OCI-LY7 (cell line): ENCODE measurements around the gene VTI1A. TPM values are rescaled to one million over a fixed set of nuclear protein-coding genes. Genes with fewer than 3 reads are reported as not detected.

Experiments used
- BruUV-seq: library from RNA; stranded (reverse); fragments of 400-500 nt; replicated peaks from 2 replicates; lab custom pipeline; 2021; lab: Mats Ljungman, UMichigan
- CTCF ChIA-PET: fragments of 300-600 bp; sonication (Branson Sonifier 250); formaldehyde crosslinking; loops from one replicate; lab custom pipeline; 2022; ENCODE audit warnings: antibody characterized with exemption; ENCODE audit not compliant: unreplicated experiment; lab: Charles Lee
- POLR2A ChIA-PET: fragments of 300-600 bp; sonication (Branson Sonifier 250); formaldehyde crosslinking; loops from one replicate; lab custom pipeline; 2022; ENCODE audit warnings: antibody characterized with exemption; lab: Charles Lee
- DNase-seq: peaks from one replicate; pipeline ENCODE4 v3.0.0-alpha.2; 2015; ENCODE audit warnings: low spot score
- H2AFZ ChIP-seq: fragments of 200-600 bp; sonication (generic), shearing (Covaris generic); 2 replicates; pipeline ENCODE4 v1.6.1; 2014; ENCODE audit warnings: mild to moderate bottlenecking, antibody characterized with exemption, low read length, moderate library complexity
- H3K27ac ChIP-seq: fragments of 200-600 bp; sonication (generic); 2 replicates; pipeline ENCODE4 v1.5.1; 2014; ENCODE audit warnings: mixed run types, low read depth, mild to moderate bottlenecking, moderate library complexity, low read length, inconsistent platforms; ENCODE audit not compliant: poor library complexity, severe bottlenecking
- H3K36me3 ChIP-seq: fragments of 200-600 bp; sonication (generic); 2 replicates; pipeline ENCODE4 v1.6.1; 2014; ENCODE audit warnings: mild to moderate bottlenecking, antibody characterized with exemption, low read length, moderate library complexity, mixed read lengths; ENCODE audit not compliant: insufficient read depth
- H3K4me1 ChIP-seq: fragments of 200-600 bp; sonication (generic); 2 replicates; pipeline ENCODE4 v1.5.1; 2014; ENCODE audit warnings: mild to moderate bottlenecking, low read length; ENCODE audit not compliant: insufficient read depth, poor library complexity, severe bottlenecking
- H3K4me2 ChIP-seq: fragments of 200-600 bp; sonication (generic); 2 replicates; pipeline ENCODE4 v1.6.1; 2014; ENCODE audit warnings: mild to moderate bottlenecking, low read length
- H3K4me3 ChIP-seq: fragments of 200-600 bp; sonication (generic); 2 replicates; pipeline ENCODE4 v1.5.1; 2014; ENCODE audit warnings: mild to moderate bottlenecking, low read depth, low read length; ENCODE audit not compliant: poor library complexity, severe bottlenecking
- H3K79me2 ChIP-seq: fragments of 200-600 bp; sonication (generic); 2 replicates; pipeline ENCODE4 v1.6.1; 2016; ENCODE audit warnings: low read depth, mild to moderate bottlenecking, low read length, moderate library complexity, mixed read lengths; ENCODE audit not compliant: insufficient read depth
- H3K9me2 ChIP-seq: fragments of 200-600 bp; sonication (generic); 2 replicates; pipeline ENCODE4 v1.6.1; 2016; ENCODE audit warnings: mild to moderate bottlenecking, low read length, mixed read lengths; ENCODE audit not compliant: insufficient read depth
- H3K9me3 ChIP-seq: fragments of 200-600 bp; sonication (generic); 2 replicates; pipeline ENCODE4 v1.6.1; 2014; ENCODE audit warnings: mild to moderate bottlenecking, mixed run types, low read length, mixed read lengths
- H4K20me1 ChIP-seq: fragments of 200-600 bp; sonication (generic); 2 replicates; pipeline ENCODE4 v1.6.1; 2014; ENCODE audit warnings: mild to moderate bottlenecking, antibody characterized with exemption, low read length, moderate library complexity, mixed read lengths; ENCODE audit not compliant: insufficient read depth
- CTCF ChIP-seq: fragments of 200-600 bp; sonication (generic); conservative IDR thresholded peaks from 2 replicates; pipeline ENCODE4 v1.5.1; 2014; ENCODE audit warnings: mild to moderate bottlenecking, antibody characterized with exemption, low read length, moderate library complexity, mixed read lengths
- EZH2phosphoT487 ChIP-seq: fragments of 200-600 bp; sonication (generic); IDR thresholded peaks from 2 replicates; pipeline ENCODE4 v1.6.1; 2018; ENCODE audit warnings: low read depth, borderline replicate concordance, mild to moderate bottlenecking, mixed run types, antibody characterized with exemption, low read length, moderate library complexity, mixed read lengths
- intact Hi-C: fragments of 100-400 bp; cut with micrococcal nuclease; formaldehyde crosslinking; loops from one replicate; pipeline ENCODE4 v1.10.0; 2022; ENCODE audit not compliant: unreplicated experiment
- total RNA-seq, 2 experiments: library from RNA; depleted of rRNA in 1 of 2; stranded (reverse); fragments of >200 nt in 1 of 2; shearing (Covaris generic) in 1 of 2; gene quantifications; 2 replicates each; pipeline ENCODE4 v1.2.3, GENCODE V29; 2014 to 2022

Gene VTI1A
- total RNA-seq, 2 experiments from 2014 or later: 39.4 to 45.2 TPM

DNA sequence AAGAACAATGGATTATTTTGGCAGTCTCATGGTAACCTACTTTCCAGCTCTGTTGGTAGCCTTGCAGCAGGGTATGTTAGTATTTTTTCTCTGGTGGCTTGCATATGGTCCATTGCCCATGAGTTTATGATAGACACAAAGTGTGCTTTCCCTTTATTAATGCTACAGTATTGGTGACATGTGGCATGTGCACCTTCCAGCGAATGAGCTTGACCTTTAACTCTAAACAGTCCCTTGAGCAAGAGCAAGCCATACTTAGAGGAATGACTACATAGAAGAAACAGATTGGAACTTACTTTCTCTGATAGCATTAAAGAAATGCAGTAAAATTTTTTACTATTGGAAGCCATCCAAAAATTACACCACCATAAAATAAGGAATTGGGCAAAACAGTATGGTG lies 73.9 kb downstream of the VTI1A start:
- intact Hi-C loops: loop anchor here (5.0 kb wide), 1 partner anchor 411 kb away; no protein-coding TSS in a partner anchor
- Histone ChIP-seq H2AFZ (no peak overlapping the region), H3K4me3 (no peak overlapping the region), H3K27ac (no peak overlapping the region), H3K4me2 (no peak overlapping the region), H3K9me3 (no peaks in the 10 kb centered on the region), H3K79me2 (no peaks in the 10 kb centered on the region), H3K4me1 (no peaks in the 10 kb centered on the region), H4K20me1 (no peaks in the 10 kb centered on the region), H3K9me2 (no peaks in the 10 kb centered on the region), H3K36me3 (no peaks in the 10 kb centered on the region)
- DNase-seq: no peak
- TF ChIP-seq CTCF: no peak
- TF ChIP-seq EZH2phosphoT487: no peak
- CTCF ChIA-PET: no interaction called here
- BruUV-seq: no TSS peak
- POLR2A ChIA-PET: interaction anchor here (0.6 kb wide), 2 partner anchors 955 to 1916 kb away, joined by 3 to 4 read pairs; no protein-coding TSS in a partner anchor

GRCh38 chr10:112524641-112525040 lies 77.6 kb downstream of the VTI1A start:
- POLR2A ChIA-PET: interaction anchor here (0.6 kb wide), 1 partner anchor 27 kb away, joined by 3 read pairs; no protein-coding TSS in a partner anchor
- TF ChIP-seq CTCF (no peak), EZH2phosphoT487 (no peak)
- no TSS peak for BruUV-seq
- Histone ChIP-seq H3K4me2 (no peak overlapping the region), H3K36me3 (no peaks in the 10 kb centered on the region), H3K9me3 (no peaks in the 10 kb centered on the region), H3K4me3 (no peak overlapping the region), H4K20me1 (no peaks in the 10 kb centered on the region), H3K79me2 (no peaks in the 10 kb centered on the region), H2AFZ (no peak overlapping the region), H3K27ac (no peak overlapping the region), H3K9me2 (no peaks in the 10 kb centered on the region), H3K4me1 (no peaks in the 10 kb centered on the region)
- DNase-seq: no peak
- CTCF ChIA-PET: no interaction called here
- intact Hi-C loops: loop anchor here (5.0 kb wide), 1 partner anchor 408 kb away; no protein-coding TSS in a partner anchor

- no peaks in the 10 kb centered on the region for H3K79me2 ChIP-seq
- H3K4me3 ChIP-seq: no peak overlapping the region
- no peak overlapping the region for H3K4me2 ChIP-seq
- no peaks in the 10 kb centered on the region for H3K9me3 ChIP-seq
- no peak overlapping the region for H2AFZ ChIP-seq
- TF ChIP-seq EZH2phosphoT487 (no peak), CTCF (no peak)
- H3K9me2 ChIP-seq: no peaks in the 10 kb centered on the region
- no peak overlapping the region for H3K27ac ChIP-seq
- POLR2A ChIA-PET: interaction anchor here (0.6 kb wide), 1 partner anchor 26 kb away, joined by 3 read pairs; no protein-coding TSS in a partner anchor
- no peaks in the 10 kb centered on the region for H3K4me1 ChIP-seq
- H4K20me1 ChIP-seq: no peaks in the 10 kb centered on the region
- intact Hi-C loops: no loop called here
- H3K36me3 ChIP-seq: no peaks in the 10 kb centered on the region
- DNase-seq: no peak
- no TSS peak for BruUV-seq
- CTCF ChIA-PET: no interaction called here
Observed at GRCh38 chr10:112525200-112525599, 78.2 kb downstream of the VTI1A start.
